GM18861 (cell line): ENCODE measurements around the gene ESPN.

Experiments
- ATAC-seq: cut with Tn5 transposase; IDR thresholded peaks from one replicate; pipeline ENCODE4 v1.9.1; 2021; ENCODE audit not compliant: unreplicated experiment

The ESPN gene

GRCh38 chr1:6508816-6509189 is 84.2 kb downstream of the ESPN start:
- no peak for ATAC-seq

- no peak for ATAC-seq
These were observed 84.8 kb downstream of the ESPN start for GRCh38 chr1:6509220-6509918.

DNA sequence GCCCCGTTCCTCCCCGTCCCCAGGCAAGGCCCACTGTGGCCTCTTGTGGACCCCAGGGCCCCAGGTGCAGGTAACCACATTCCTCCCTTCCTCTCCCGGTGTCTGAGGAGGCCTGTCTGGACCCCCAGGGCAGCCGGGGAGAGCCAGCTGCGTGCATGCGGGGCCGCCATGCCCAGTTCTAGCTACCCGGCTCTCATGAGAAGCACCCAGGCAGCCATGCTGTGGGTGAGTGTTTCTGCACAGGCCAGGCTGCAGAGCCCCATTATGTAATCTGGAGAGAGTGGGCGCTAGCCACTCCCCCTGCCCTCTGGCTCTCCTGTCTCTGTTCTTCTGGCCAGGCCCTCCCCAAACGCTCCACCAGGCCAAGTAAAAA is 85.3 kb downstream of the ESPN start:
- ATAC-seq, result no peak

GRCh38 chr1:6510493-6510892 is 85.9 kb downstream of the ESPN start:
- ATAC-seq, result no peak
